CD4-positive, alpha-beta T cell treated with Interferon gamma for 1 hour (primary cell): ENCODE data around the gene NTRK2.
"Not testable (repeated sequence)": the region's sequence is repeated elsewhere in the genome, so short reads cannot be mapped to it uniquely, and the experiment has no call there.

Experiments used
- DNase-seq: peaks from one replicate; pipeline ENCODE4 v3.0.0-alpha.2; 2020

Gene NTRK2

DNA sequence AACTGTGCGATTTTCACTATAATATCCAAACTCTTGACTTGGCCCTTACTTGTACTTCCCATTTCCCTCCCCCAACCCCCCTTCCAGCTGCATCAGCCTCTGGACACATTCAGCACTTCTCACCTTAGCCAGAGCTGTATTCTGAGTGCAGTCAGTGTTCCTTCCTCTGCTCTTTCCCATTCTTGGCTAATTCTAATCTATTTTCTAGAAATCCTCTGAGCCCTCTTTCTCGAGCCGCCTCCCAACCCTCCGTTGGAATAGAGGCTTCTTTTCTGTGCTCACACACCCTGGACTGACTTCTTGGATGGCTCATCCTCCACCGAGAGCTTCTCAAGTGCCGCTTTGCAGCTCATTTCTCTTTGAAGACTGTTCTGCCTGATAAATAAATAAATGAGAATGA, 188.8 kb downstream of the NTRK2 start:
- no peak for DNase-seq

- DNase-seq, result no peak
Observed at GRCh38 chr9:84860249-84861115, 191.0 kb downstream of the NTRK2 start.

GRCh38 chr9:84861455-84861854, 191.9 kb downstream of the NTRK2 start:
- no peak for DNase-seq

DNA sequence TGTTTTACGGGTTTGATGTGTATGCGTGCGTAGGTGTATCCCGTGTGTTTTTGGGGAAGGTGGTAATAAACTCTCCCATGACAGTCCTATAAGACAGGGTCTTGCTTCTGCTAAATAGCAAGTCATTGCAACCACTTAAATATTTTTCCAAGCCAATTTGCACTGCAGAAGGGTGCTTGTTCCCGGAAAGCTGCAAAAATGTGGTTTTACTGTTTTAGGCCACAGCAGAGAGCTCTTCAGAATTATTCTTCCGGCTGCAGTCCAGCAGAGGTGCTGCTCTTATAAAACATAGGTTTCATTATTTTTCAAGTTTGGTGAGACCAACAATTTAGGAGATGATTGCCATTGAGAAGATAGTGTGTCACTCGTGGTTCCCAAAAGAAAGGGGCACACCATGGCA, 192.8 kb downstream of the NTRK2 start:
- DNase-seq, result no peak

DNA sequence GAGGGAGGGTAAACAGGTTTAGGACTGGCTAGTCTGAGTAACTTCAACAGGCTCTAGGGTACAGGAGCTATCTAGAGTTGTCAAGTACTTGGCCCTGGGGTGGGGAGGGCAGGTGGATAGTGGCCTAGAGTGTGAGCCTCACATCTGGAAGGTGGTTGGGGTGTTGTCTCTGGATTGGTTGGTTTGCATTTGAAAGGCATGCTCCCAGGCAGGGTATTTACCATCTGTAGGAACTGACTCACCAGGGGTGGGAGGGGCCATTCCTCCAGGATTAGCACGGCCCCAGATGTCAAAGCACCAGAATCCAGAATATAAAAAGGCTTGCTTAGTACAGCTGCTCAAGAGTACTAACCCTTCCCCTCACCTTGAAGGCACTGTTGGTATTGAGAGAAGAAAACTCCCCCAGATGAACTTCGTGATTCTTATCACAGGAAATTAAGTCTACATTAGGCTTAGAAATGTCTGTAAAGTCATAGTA, 193.3 kb downstream of the NTRK2 start:
- no peak for DNase-seq

DNA sequence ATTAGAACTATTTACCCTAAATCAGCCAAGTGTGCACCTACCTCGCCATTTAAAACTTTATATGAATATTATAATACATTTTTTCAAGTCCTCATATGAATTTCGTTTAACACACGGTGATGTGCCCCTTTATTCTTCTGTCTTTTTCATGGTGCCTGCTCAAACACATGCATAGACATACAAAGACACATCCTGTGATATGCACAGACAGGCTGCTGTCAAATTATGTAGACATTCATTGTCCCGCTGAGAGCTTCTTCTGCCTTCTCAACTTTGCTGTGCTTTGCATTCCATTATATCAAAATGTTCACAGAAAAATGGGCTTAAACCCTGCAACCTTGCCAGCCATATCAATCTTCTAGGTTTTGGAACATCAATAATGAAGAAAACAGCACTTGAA, 193.8 kb downstream of the NTRK2 start:
- DNase-seq, result no peak

GRCh38 chr9:84866396-84867175, 197.1 kb downstream of the NTRK2 start:
- DNase-seq, result no peak

GRCh38 chr9:84867186-84867585, 197.7 kb downstream of the NTRK2 start:
- no peak for DNase-seq

DNA sequence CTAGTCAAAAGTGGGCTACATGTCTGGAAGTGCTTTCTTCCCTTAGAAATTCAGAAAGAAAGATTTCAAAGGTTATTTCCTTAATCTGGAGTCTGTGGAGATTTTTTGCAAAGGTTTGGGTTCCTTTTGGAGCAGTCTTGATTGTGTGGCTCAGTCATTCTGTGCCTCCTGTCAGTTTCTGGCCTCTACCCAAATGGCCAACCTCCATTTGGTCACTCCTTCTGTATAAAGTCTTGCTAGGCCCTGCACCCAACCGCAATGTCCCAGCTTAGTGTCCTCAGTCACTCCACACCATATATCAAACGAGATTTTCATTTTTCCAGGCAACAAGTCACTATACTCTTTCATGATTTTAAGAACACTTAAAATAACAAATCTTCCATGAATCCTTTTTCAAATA, 199.6 kb downstream of the NTRK2 start:
- DNase-seq, result no peak

DNA sequence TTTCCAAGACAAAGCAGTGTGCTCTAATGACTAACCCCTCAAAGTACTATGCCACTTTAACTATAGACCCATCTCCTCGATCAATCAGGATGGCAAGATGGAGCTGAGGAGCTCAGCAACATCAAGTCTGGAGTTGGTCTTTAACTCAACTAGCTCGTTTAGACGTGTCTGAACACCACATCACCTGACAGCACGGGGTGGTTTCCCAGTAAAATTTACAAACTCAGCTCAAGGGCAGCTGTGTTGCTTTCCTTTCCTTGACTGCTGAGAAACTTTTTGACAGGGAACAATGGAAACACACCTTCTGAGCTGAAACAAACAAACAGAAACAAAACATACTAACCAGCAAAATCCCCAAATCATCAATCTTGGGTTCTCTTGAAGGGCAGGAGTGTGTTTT, 202.5 kb downstream of the NTRK2 start:
- DNase-seq, result no peak

DNA sequence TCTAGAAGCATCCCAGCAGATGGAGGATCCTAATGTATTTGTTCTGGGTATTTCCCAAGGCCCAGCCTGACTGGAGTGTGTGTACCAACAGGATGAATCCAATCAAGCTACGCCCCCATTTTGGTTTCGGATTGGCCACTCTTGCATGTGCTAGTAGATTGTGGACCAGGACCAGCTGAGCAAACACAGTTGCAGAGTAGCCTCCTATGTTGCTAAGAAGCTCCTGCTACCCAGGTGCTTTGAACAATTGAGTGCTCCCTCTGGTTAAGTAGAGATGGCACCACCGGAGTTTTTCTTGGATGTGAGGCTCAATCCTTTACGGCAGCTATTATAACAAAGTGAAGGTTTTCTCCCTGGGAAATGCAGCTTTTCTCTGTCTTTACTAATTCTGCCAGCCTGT, 204.5 kb downstream of the NTRK2 start:
- no peak for DNase-seq

DNA sequence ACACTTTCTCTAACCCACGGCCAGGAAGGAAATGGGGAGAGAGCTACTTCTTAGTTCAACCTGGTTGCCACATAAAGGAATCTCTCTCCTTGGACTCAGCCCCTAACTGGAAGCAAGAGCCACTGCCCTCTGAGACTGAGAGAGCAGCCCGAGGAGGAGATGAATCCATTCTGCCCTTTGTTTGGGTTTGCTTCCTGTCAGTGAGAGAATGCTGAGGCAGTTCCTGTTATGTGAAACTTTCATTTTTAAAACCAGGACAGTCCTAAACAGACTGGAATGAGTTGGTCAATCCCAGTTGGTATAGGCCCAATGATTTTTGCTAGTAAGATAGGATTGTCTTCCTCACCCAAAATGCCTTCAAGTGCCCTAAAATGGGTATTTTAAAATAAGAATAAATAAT, 205.1 kb downstream of the NTRK2 start:
- no peak for DNase-seq

DNA sequence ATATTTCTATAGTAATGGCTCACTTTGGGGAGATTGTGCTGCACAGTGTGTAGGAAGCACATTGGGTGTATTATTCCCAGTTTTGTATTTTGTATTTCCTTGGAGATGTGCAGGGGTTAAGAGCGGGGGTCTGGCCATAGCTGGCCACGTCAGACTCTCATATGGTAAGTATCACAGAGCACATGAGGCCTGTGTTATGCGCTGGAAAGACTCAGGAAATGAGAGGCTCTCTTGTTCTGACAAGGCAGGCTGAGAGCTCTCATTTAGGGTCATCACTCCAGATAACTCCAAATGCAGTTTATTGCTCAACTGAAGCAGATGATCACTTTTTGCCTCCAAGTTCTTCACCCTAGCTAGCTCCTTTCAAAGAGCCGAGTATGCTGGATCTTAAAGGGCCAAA, 205.7 kb downstream of the NTRK2 start:
- DNase-seq, result no peak

DNA sequence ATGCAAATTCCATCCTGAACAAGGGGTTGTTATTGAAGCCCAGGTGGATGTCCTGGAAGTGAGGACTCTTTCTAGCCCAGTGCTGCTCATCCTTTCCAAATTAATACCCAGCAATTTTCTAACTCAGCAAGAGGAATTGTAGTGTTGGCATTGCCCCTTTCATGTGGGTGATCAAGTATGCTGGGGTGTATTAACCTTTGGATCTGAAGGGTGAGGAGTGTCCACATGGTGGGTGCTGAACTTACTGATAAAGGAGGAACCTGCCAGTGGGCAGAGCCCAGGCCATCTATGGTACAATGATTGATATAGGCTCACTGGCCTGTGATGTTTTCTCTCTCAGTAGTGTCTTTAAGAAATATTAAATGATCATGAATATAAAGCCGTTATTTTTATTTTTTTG, 210.1 kb downstream of the NTRK2 start:
- no peak for DNase-seq

- DNase-seq, result no peak
Observed at GRCh38 chr9:84880835-84881234, 211.3 kb downstream of the NTRK2 start.

- no peak for DNase-seq
Observed at GRCh38 chr9:84886866-84887265, 217.3 kb downstream of the NTRK2 start.

GRCh38 chr9:84891924-84892323, 222.4 kb downstream of the NTRK2 start:
- no peak for DNase-seq

DNA sequence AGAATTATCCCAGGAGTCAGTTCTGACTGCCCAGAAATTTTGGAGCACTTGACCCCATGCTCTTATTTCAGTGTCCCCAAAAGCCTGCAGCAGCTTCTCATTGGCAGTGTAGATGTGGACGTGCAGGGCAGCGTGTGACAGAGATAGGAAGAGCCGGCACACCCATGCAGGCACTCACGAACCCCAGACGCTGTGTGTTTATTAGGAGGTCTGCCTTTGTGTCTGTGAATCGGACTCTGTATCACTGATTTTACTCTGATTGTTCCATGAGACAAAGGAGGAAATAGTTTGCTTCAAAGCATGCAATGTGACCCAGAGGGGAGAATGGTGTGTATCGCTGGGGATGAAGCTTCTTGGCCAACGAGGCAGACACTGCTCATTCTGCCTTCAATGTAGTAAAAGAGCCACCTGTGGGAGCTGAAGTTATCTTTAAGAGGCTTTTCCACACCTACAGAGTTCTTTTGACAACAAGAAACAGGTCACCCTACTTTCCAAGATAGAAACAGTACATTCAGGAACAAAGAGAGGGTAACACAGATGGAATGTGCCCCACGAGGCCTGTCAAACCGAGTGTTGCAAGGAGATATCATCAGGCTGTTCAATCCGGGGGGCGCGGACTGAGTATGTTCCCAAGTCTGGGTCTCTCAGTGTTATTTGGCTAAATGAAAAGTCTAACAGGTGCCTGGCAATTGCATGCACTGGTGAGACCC, 224.0 kb downstream of the NTRK2 start:
- no peak for DNase-seq

DNA sequence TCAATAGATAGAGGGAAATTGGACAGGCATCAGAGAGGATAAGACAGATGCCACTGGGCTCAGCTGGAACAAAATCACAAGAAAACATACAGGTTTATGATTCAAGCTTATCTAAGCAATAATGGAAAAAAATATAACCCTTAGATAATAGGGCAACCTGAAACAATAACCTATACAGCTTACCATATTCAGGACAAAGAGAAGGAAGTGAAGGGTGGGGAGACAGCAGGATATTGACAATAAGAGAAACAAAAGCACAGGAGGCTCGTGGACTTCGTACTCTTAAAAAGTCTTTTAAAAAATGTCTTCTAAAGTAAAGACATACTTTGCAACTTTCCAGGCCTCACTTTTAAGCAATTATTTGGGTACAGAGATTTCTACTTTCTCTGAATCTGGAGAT, 225.3 kb downstream of the NTRK2 start:
- DNase-seq, result no peak

DNA sequence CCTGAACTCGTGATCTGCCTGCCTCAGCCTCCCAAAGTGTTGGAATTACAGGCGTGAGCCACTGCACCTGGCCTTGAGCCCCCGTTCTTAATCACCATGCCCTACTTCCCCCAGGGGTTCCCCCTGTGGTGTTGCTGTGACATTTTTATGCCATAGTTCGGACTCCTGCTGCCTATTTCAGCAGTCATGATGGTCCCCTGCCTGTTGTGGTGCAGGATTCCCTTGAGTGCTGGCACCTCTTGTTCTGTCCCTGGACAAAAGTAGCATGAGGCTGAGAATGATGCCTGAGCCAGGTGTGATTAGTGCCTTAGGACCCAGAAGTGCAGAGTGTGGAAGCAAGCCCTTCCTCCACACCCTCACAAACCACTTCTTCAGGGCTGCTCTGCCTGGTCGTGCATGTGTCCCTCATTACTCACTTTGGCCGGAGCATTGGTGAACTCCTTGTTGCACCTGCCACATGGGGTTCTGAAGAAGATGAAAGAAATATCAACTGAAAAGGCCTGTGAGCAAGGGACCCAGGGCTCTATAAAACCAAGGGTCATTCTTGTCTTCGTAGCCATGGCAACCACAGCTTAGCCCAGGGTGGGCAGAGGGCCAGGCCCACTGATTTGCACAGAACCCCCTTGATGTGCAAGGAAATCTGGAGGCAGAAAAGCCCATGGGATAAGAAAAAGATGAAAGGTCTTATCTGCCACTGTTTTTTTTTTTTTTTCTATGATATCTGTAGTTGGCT, 228.0 kb downstream of the NTRK2 start:
- no peak for DNase-seq

DNA sequence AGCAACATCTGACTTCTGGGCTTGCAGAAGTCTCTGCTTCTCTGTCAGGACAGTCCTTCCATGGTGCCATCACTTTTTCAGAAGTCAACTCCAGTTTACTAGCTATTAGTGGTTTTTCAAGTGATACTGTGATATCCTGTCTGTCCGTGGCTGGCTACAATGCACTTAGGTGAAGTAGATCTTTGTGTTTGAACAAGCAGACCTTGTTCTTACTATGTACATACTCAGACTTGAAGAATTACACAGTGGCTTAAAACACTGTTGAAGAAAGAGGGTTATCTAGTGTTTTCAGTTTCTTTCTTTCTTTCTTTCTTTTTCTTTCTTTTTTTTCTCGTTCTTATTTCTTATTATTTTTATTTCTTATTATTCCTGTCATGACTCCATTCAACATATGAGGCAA, 228.7 kb downstream of the NTRK2 start:
- no peak for DNase-seq

DNA sequence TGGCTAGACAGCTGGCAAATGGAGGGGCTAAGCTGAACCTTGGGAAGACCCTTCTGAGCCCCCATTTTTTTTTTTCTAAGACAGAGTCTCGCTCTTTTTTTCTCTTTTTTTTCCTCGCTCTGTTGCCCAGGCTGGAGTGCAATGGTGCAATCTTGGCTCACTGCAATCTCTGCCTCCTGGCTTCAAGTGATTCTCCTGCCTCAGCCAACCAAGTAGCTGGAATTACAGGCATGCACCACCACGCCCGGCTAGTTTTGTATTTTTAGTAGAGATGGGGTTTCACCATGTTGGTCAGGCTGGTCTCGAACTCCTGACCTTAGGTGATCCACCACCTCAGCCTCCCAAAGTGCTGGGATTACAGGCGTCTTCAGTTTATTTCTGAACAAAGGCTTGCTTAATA, 229.1 kb downstream of the NTRK2 start:
- DNase-seq, result not testable (repeated sequence)

DNA sequence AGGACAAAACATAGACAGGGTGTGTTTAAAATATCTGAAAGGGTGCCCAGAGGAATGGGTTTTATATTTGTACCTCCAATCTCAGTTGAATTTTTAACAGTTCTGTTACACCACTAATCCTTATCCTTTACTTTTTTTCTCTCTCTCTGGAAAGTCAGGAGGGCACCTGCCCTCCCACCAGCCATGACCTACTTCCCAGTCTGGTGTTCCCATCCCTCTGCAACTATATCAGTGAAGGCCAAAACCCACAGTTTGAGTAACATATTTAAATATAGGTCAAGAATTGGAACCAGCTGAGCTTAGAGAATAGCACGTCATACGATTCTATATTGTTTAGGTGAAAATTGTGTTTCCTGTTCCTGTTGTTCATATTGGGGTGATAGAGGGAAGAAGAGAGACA, 229.8 kb downstream of the NTRK2 start:
- no peak for DNase-seq
